Muscle layer of duodenum (tissue), 2 donors: Measurements from ENCODE around the gene INO80C.

Source experiments
- H3K27ac ChIP-seq: one replicate; pipeline ENCODE4 v1.7.0; 2013; ENCODE audit warnings: mild to moderate bottlenecking, low read length
- H3K27me3 ChIP-seq: one replicate; pipeline ENCODE4 v1.7.0; 2013; ENCODE audit warnings: low read depth, mild to moderate bottlenecking, control low read depth, low read length
- H3K36me3 ChIP-seq, 2 donors: one replicate each; pipeline ENCODE4 v1.7.0; 2013; ENCODE audit warnings: low read length in 2 of 2, control low read depth in 1 of 2, mild to moderate bottlenecking in 1 of 2; ENCODE audit not compliant: insufficient read depth in 2 of 2, control insufficient read depth in 1 of 2
- H3K4me1 ChIP-seq, 2 donors: one replicate each; pipeline ENCODE4 v1.7.0; 2013; ENCODE audit warnings: low read length in 2 of 2, mild to moderate bottlenecking in 2 of 2, control low read depth in 1 of 2, moderate library complexity in 1 of 2; ENCODE audit not compliant: insufficient read depth in 2 of 2, control insufficient read depth in 1 of 2
- H3K4me3 ChIP-seq, 2 donors: one replicate each; pipeline ENCODE4 v1.7.0; 2013; ENCODE audit warnings: low read length in 2 of 2, low read depth in 1 of 2, mild to moderate bottlenecking in 1 of 2
- H3K9me3 ChIP-seq, 2 donors: one replicate each; pipeline ENCODE4 v1.7.0; 2013; ENCODE audit warnings: low read length in 2 of 2, control low read depth in 1 of 2, mild to moderate bottlenecking in 1 of 2; ENCODE audit not compliant: control insufficient read depth in 1 of 2
- donor health status: healthy.

The INO80C gene

GRCh38 chr18:35497370-35498197 lies at the start of gene INO80C:
TSS of gene INO80C (minus strand) at chr18:35497960. CDS start at chr18:35497874, 86 bp downstream.
- peaks cover 7 to 11% of the 10 kb centered on the region in 2 donors for H3K4me1 ChIP-seq
- no peaks in the 10 kb centered on the region for H3K27me3 ChIP-seq
- H3K9me3 ChIP-seq = no peaks in the 10 kb centered on the region
- H3K4me3 ChIP-seq = peak within 1 kb of the TSS; percentile 70 to 96
- peaks cover 0 to 7% of the 10 kb centered on the region in 2 donors for H3K36me3 ChIP-seq
- H3K27ac ChIP-seq = peak within 1 kb of the TSS; percentile 100

- no peaks in the 10 kb centered on the region for H3K9me3 ChIP-seq
- no peaks in the 10 kb centered on the region for H3K36me3 ChIP-seq
- no peak overlapping the region for H3K27ac ChIP-seq
- H3K4me1 ChIP-seq = no peaks in the 10 kb centered on the region
- H3K27me3 ChIP-seq = no peaks in the 10 kb centered on the region
- H3K4me3 ChIP-seq = no peak overlapping the region
Observed at GRCh38 chr18:35547008-35547605, 49.3 kb upstream of the INO80C start.

- Histone ChIP-seq H3K27me3 (no peaks in the 10 kb centered on the region), H3K4me3 (no peak overlapping the region), H3K9me3 (peaks cover 0 to 2% of the 10 kb centered on the region in 2 donors), H3K36me3 (no peaks in the 10 kb centered on the region), H3K27ac (no peak overlapping the region), H3K4me1 (no peaks in the 10 kb centered on the region)
Observed at GRCh38 chr18:35542356-35542755, 44.6 kb upstream of the INO80C start.

- no peak overlapping the region for H3K27ac ChIP-seq
- peaks cover 0 to 2% of the 10 kb centered on the region in 2 donors for H3K9me3 ChIP-seq
- H3K4me3 ChIP-seq = no peak overlapping the region
- H3K36me3 ChIP-seq = no peaks in the 10 kb centered on the region
- no peaks in the 10 kb centered on the region for H3K4me1 ChIP-seq
- no peaks in the 10 kb centered on the region for H3K27me3 ChIP-seq
Observed at GRCh38 chr18:35535297-35535696, 37.5 kb upstream of the INO80C start.

GRCh38 chr18:35533916-35534405 lies 36.2 kb upstream of the INO80C start:
- H3K36me3 ChIP-seq = no peaks in the 10 kb centered on the region
- H3K27ac ChIP-seq = no peak overlapping the region
- no peaks in the 10 kb centered on the region for H3K27me3 ChIP-seq
- peaks cover 0 to 2% of the 10 kb centered on the region in 2 donors for H3K9me3 ChIP-seq
- H3K4me1 ChIP-seq = no peaks in the 10 kb centered on the region
- H3K4me3 ChIP-seq = no peak overlapping the region

GRCh38 chr18:35528749-35529274 lies 31.1 kb upstream of the INO80C start:
- Histone ChIP-seq H3K27ac (no peak overlapping the region), H3K4me1 (peaks cover 0 to 15% of the 10 kb centered on the region in 2 donors), H3K36me3 (no peaks in the 10 kb centered on the region), H3K27me3 (no peaks in the 10 kb centered on the region), H3K4me3 (no peak overlapping the region), H3K9me3 (no peaks in the 10 kb centered on the region)

GRCh38 chr18:35526495-35527059 lies 28.8 kb upstream of the INO80C start:
- Histone ChIP-seq H3K4me1 (peaks cover 0 to 15% of the 10 kb centered on the region in 2 donors), H3K27me3 (no peaks in the 10 kb centered on the region), H3K4me3 (peak overlapping the region; percentile 11 to 24), H3K9me3 (no peaks in the 10 kb centered on the region), H3K27ac (no peak overlapping the region), H3K36me3 (no peaks in the 10 kb centered on the region)

GRCh38 chr18:35525795-35526494 lies 28.2 kb upstream of the INO80C start:
- Histone ChIP-seq H3K4me3 (peak overlapping the region; percentile 11 to 24), H3K27me3 (no peaks in the 10 kb centered on the region), H3K9me3 (no peaks in the 10 kb centered on the region), H3K27ac (no peak overlapping the region), H3K36me3 (no peaks in the 10 kb centered on the region), H3K4me1 (peaks cover 0 to 15% of the 10 kb centered on the region in 2 donors)

- H3K27me3 ChIP-seq = no peaks in the 10 kb centered on the region
- H3K4me1 ChIP-seq = peaks cover 0 to 15% of the 10 kb centered on the region in 2 donors
- H3K27ac ChIP-seq = no peak overlapping the region
- H3K4me3 ChIP-seq = no peak overlapping the region
- H3K36me3 ChIP-seq = no peaks in the 10 kb centered on the region
- no peaks in the 10 kb centered on the region for H3K9me3 ChIP-seq
Observed at GRCh38 chr18:35524226-35524625, 26.5 kb upstream of the INO80C start.

- peaks cover 0 to 15% of the 10 kb centered on the region in 2 donors for H3K4me1 ChIP-seq
Observed at GRCh38 chr18:35522130-35522959, 24.6 kb upstream of the INO80C start.

More at GRCh38 chr18:35522130-35522959, 24.6 kb upstream of the INO80C start:
- Histone ChIP-seq H3K36me3 (no peaks in the 10 kb centered on the region), H3K27ac (no peak overlapping the region), H3K27me3 (no peaks in the 10 kb centered on the region), H3K9me3 (no peaks in the 10 kb centered on the region), H3K4me3 (no peak overlapping the region)
